Common myeloid progenitor, CD34-positive (primary cell): Measurements from ENCODE around the gene PRRG3.

ENCODE experiments used
- CTCF ChIA-PET: fragments of 350-600 bp; sonication (Branson Sonifier 250); formaldehyde crosslinking; loops from one replicate; lab custom pipeline; 2021; ENCODE audit warnings: antibody characterized with exemption; lab: Charles Lee
- POLR2A ChIA-PET: fragments of 350-600 bp; sonication (Branson Sonifier 250); formaldehyde crosslinking; loops from one replicate; lab custom pipeline; 2021; ENCODE audit warnings: antibody characterized with exemption; lab: Charles Lee
- DNase-seq, 3 donors: peaks; one replicate each; pipeline versions ENCODE4 v3.0.0 to v3.0.0-alpha.2; 2013
- H3K27ac ChIP-seq, 2 experiments: 1 replicate in 1 of 2; 2 replicates in 1 of 2; pipeline ENCODE4 v1.7.0; 2013; ENCODE audit warnings: inconsistent platforms in 2 of 2, low read length in 2 of 2, mild to moderate bottlenecking in 2 of 2, low read depth in 1 of 2, moderate library complexity in 1 of 2; ENCODE audit not compliant: severe bottlenecking in 2 of 2, insufficient read depth in 1 of 2, poor library complexity in 1 of 2
- H3K27me3 ChIP-seq, 5 experiments: replicated peaks in 2 of 5; 1 replicate in 3 of 5; 2 replicates in 2 of 5; pipeline versions ENCODE4 v1.6.1 to v1.7.0; 2013; ENCODE audit warnings: low read length in 4 of 5, mild to moderate bottlenecking in 2 of 5, moderate library complexity in 2 of 5, inconsistent platforms in 1 of 5; ENCODE audit not compliant: insufficient read depth in 5 of 5, control insufficient read depth in 4 of 5
- H3K36me3 ChIP-seq, 4 experiments: 1 replicate in 2 of 4; 2 replicates in 2 of 4; pipeline versions ENCODE4 v1.6.1 to v1.7.0; 2013; ENCODE audit warnings: low read length in 3 of 4, control low read depth in 1 of 4, mild to moderate bottlenecking in 1 of 4; ENCODE audit not compliant: control insufficient read depth in 4 of 4, insufficient read depth in 4 of 4
- H3K4me1 ChIP-seq, 4 experiments: 1 replicate in 3 of 4; 2 replicates in 1 of 4; pipeline versions ENCODE4 v1.6.1 to v1.7.1; 2013; ENCODE audit warnings: low read length in 3 of 4, mild to moderate bottlenecking in 3 of 4, control low read depth in 1 of 4, inconsistent platforms in 1 of 4, moderate library complexity in 1 of 4; ENCODE audit not compliant: control insufficient read depth in 4 of 4, insufficient read depth in 4 of 4; ENCODE audit errors: control extremely low read depth in 1 of 4
- H3K4me3 ChIP-seq, 7 experiments: 1 replicate in 4 of 7; 2 replicates in 3 of 7; pipeline versions ENCODE4 v1.5.1 to v1.7.0; 2013; ENCODE audit warnings: mild to moderate bottlenecking in 7 of 7, low read length in 6 of 7, moderate library complexity in 6 of 7, inconsistent platforms in 2 of 7, low read depth in 2 of 7, control low read depth in 1 of 7; ENCODE audit not compliant: insufficient read depth in 4 of 7, control insufficient read depth in 1 of 7; ENCODE audit errors: extremely low read depth in 1 of 7
- H3K9me3 ChIP-seq, 5 experiments: 1 replicate in 4 of 5; 2 replicates in 1 of 5; pipeline versions ENCODE4 v1.6.1 to v1.7.1; 2013; ENCODE audit warnings: low read length in 4 of 5, mild to moderate bottlenecking in 2 of 5, inconsistent platforms in 1 of 5, low read depth in 1 of 5, moderate library complexity in 1 of 5; ENCODE audit not compliant: control insufficient read depth in 4 of 5, insufficient read depth in 2 of 5; ENCODE audit errors: control extremely low read depth in 1 of 5
- WGBS: methylation state at CpG from one replicate; pipeline ENCODE4 v1.1.5; 2013; ENCODE audit not compliant: insufficient coverage; 5-methylcytosine and 5-hydroxymethylcytosine counted together

The PRRG3 gene

GRCh38 chrX:151704041-151704663 is 8.9 kb downstream of the PRRG3 start:
- 79% methylated on average over 12 of the region's 13 CpGs for WGBS
- DNase-seq, result no peak
- H3K36me3 ChIP-seq, result no peaks in the 10 kb centered on the region
- no peaks in the 10 kb centered on the region for H3K9me3 ChIP-seq
- H3K27ac ChIP-seq, result no peak overlapping the region
- no peaks in the 10 kb centered on the region for H3K4me1 ChIP-seq
- no peak overlapping the region for H3K4me3 ChIP-seq
- peaks cover 0 to 11% (median 0%) of the 10 kb centered on the region in 5 experiments for H3K27me3 ChIP-seq
- ChIA-PET CTCF (no interaction called here), POLR2A (no interaction called here)

GRCh38 chrX:151708821-151709220 is 13.6 kb downstream of the PRRG3 start:
- DNase-seq, result no peak
- no peaks in the 10 kb centered on the region for H3K9me3 ChIP-seq
- no peak overlapping the region for H3K27ac ChIP-seq
- no peaks in the 10 kb centered on the region for H3K4me1 ChIP-seq
- peaks cover 0 to 28% (median 0%) of the 10 kb centered on the region in 5 experiments for H3K27me3 ChIP-seq
- CTCF ChIA-PET, result no interaction called here
- POLR2A ChIA-PET, result no interaction called here
- 83% methylated on average over 6 of the region's 7 CpGs for WGBS
- no peaks in the 10 kb centered on the region for H3K36me3 ChIP-seq
- H3K4me3 ChIP-seq, result no peak overlapping the region

- POLR2A ChIA-PET, result no interaction called here
Measured at GRCh38 chrX:151710457-151710856, 15.2 kb downstream of the PRRG3 start.

GRCh38 chrX:151711154-151711553 is 15.9 kb downstream of the PRRG3 start:
- Histone ChIP-seq H3K4me1 (no peaks in the 10 kb centered on the region), H3K9me3 (no peaks in the 10 kb centered on the region), H3K36me3 (no peaks in the 10 kb centered on the region), H3K27me3 (peaks cover 0 to 22% (median 0%) of the 10 kb centered on the region in 5 experiments), H3K27ac (no peak overlapping the region), H3K4me3 (no peak overlapping the region)
- CTCF ChIA-PET, result no interaction called here
- no peak for DNase-seq
- POLR2A ChIA-PET, result no interaction called here
- WGBS, result 71% methylated on average over 3 of the region's 5 CpGs

More at GRCh38 chrX:151710457-151710856, 15.2 kb downstream of the PRRG3 start:
- Histone ChIP-seq H3K27ac (no peak overlapping the region), H3K4me3 (no peak overlapping the region), H3K27me3 (peaks cover 0 to 22% (median 0%) of the 10 kb centered on the region in 5 experiments), H3K4me1 (no peaks in the 10 kb centered on the region), H3K9me3 (no peaks in the 10 kb centered on the region), H3K36me3 (no peaks in the 10 kb centered on the region)
- 79% methylated on average over 2 of the region's 2 CpGs for WGBS
- DNase-seq, result no peak
- CTCF ChIA-PET, result no interaction called here

GRCh38 chrX:151711787-151712186 is 16.5 kb downstream of the PRRG3 start:
- DNase-seq, result no peak
- no peak overlapping the region for H3K4me3 ChIP-seq
- H3K27ac ChIP-seq, result no peak overlapping the region
- H3K36me3 ChIP-seq, result no peaks in the 10 kb centered on the region
- WGBS, result 57% methylated on average over 1 of the region's 2 CpGs
- ChIA-PET CTCF (no interaction called here), POLR2A (no interaction called here)
- peaks cover 0 to 22% (median 0%) of the 10 kb centered on the region in 5 experiments for H3K27me3 ChIP-seq
- H3K4me1 ChIP-seq, result no peaks in the 10 kb centered on the region
- H3K9me3 ChIP-seq, result no peaks in the 10 kb centered on the region

DNA sequence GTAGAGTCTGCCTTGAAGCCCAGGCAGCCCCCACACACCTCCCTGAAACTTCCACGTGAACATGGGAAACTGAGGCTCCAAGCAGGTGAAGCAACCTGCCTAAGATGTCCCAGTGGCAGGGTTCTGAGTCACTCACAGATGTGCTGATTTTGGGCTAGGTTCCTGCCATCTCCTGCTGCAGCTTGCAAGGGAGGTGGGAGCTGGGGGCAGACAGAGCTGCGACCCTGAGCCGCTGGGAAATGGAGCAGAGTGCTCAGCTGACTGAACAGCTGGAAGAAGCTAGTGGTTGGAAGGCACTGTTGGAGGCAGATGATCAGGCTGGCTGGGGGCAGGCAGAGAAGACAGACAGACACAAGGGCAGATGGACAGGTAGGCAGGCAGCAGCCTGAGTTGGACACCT is 17.0 kb downstream of the PRRG3 start:
- no peak overlapping the region for H3K27ac ChIP-seq
- 74% methylated on average over 3 of the region's 3 CpGs for WGBS

DNA sequence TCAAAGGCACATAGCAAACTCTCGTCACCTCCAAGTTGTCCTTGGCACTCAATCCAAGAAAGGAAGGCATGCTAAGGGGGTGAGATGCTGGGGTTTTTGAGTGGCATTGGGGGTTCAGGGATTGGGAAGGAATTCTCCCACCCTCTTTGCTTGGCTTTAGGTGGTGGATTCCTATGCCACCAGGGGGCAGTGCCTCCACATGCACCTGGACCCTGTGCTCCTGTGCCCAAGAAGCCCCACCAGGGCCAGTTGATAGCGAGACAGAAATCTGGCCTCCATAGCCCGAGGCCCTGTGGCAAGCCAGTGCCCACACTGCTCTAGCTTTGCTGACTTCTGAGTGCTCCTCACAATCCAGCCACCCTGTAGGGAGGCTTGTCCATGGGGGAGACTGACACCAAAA is 18.6 kb downstream of the PRRG3 start:
- peaks cover 0 to 17% (median 0%) of the 10 kb centered on the region in 5 experiments for H3K27me3 ChIP-seq
- peak; percentile 9 to 31 (median 24) for DNase-seq
- ChIA-PET CTCF (no interaction called here), POLR2A (no interaction called here)
- no peaks in the 10 kb centered on the region for H3K36me3 ChIP-seq
- H3K4me3 ChIP-seq, result no peak overlapping the region
- H3K27ac ChIP-seq, result no peak overlapping the region
- 49% methylated on average over 2 of the region's 3 CpGs for WGBS
- H3K4me1 ChIP-seq, result no peaks in the 10 kb centered on the region
- no peaks in the 10 kb centered on the region for H3K9me3 ChIP-seq

More for the DNA sequence above, 17.0 kb downstream of the PRRG3 start:
- Histone ChIP-seq H3K4me3 (no peak overlapping the region), H3K27me3 (peaks cover 0 to 22% (median 0%) of the 10 kb centered on the region in 5 experiments), H3K36me3 (no peaks in the 10 kb centered on the region), H3K9me3 (no peaks in the 10 kb centered on the region), H3K4me1 (no peaks in the 10 kb centered on the region)
- DNase-seq, result no peak
- POLR2A ChIA-PET, result no interaction called here
- CTCF ChIA-PET, result no interaction called here
